Fibroblast of mammary gland (primary cell): Measurements from ENCODE around the gene ERBB3.

Source experiments
- DNase-seq: peaks from one replicate; pipeline ENCODE4 v3.0.0-alpha.2; 2010; ENCODE audit warnings: low read depth
- H3K4me3 ChIP-seq: 2 replicates; pipeline ENCODE4 v1.5.1; 2011; ENCODE audit warnings: low read depth, mild to moderate bottlenecking, low read length, moderate library complexity; ENCODE audit not compliant: control insufficient read depth
- TF ChIP-seq, protein P1 (sequence below): conservative IDR thresholded peaks from 2 replicates; pipeline ENCODE4 v1.5.1; 2011; ENCODE audit warnings: low read depth, low read length, inconsistent platforms; ENCODE audit not compliant: control insufficient read depth, insufficient read depth

Gene ERBB3

DNA sequence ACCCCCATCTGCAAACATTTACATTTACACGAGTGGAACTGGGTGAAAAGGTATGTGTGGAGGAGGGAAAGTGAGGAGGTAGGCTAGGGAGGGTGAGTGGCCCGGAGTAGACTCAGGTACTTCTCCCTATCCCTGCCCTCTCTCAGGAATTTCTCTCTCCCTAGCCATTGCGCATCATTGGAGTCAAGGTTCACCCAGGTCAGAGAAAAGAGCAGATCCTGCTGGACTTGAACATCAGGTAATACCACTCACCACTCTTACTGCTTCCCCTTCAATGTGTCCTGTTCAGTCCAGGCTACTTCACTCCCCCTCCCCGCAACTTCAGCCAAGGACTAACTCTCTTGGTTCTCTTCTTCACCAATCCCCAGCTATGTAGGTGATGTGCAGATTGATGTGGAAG, 50.9 kb downstream of the ERBB3 start:
- TF ChIP-seq, protein P1, sequence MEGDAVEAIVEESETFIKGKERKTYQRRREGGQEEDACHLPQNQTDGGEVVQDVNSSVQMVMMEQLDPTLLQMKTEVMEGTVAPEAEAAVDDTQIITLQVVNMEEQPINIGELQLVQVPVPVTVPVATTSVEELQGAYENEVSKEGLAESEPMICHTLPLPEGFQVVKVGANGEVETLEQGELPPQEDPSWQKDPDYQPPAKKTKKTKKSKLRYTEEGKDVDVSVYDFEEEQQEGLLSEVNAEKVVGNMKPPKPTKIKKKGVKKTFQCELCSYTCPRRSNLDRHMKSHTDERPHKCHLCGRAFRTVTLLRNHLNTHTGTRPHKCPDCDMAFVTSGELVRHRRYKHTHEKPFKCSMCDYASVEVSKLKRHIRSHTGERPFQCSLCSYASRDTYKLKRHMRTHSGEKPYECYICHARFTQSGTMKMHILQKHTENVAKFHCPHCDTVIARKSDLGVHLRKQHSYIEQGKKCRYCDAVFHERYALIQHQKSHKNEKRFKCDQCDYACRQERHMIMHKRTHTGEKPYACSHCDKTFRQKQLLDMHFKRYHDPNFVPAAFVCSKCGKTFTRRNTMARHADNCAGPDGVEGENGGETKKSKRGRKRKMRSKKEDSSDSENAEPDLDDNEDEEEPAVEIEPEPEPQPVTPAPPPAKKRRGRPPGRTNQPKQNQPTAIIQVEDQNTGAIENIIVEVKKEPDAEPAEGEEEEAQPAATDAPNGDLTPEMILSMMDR = no peak
- H3K4me3 ChIP-seq = no peak overlapping the region
- no peak for DNase-seq

DNA sequence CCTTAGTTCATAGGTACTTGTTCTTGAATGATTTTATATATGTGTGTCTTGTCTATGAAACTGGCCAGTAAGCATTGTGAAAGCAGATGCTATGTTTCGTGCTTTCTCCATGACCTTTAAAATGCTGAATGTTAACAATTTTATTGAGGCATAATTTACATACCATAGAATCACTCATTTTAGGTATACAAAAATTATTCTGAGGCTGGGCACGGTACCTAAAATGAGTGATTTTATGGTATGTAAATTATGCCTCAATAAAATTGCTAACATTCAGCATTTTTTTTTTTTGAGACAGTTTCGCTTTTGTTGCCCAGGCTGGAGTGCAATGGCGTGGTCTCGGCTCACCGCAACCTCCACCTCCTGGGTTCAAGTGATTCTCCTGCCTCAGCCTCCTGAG, 54.9 kb downstream of the ERBB3 start:
- H3K4me3 ChIP-seq = no peak overlapping the region
- TF ChIP-seq, protein P1 = no peak
- no peak for DNase-seq

DNA sequence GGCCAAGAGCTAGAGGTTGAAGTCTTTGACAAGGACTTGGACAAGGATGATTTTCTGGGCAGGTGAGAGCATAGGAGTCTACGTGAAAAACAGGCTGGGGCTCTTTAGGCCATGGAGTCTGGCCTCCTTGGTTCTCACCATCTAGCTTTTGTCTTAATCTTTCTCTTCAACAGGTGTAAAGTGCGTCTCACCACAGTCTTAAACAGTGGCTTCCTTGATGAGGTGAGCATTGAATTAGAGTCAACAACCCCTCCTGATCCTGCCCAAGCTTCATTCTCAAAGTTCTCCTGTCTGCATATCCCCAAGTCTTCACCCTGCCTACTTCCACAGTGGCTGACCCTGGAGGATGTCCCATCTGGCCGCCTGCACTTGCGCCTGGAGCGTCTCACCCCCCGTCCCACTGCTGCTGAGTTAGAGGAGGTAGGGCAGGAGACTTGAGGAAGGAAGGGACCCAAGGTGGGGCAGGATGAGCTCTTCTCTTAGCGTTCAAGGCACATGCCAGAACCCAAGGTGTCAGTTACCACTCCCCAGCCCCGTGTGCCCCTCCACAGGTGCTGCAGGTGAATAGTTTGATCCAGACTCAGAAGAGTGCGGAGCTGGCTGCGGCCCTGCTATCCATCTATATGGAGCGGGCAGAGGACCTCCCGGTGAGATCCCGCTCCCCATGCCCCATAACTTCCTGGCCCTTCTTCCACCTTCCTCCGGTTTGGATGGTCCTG, 58.0 kb downstream of the ERBB3 start:
- TF ChIP-seq, protein P1 = no peak
- no peak for DNase-seq
- no peak overlapping the region for H3K4me3 ChIP-seq

DNA sequence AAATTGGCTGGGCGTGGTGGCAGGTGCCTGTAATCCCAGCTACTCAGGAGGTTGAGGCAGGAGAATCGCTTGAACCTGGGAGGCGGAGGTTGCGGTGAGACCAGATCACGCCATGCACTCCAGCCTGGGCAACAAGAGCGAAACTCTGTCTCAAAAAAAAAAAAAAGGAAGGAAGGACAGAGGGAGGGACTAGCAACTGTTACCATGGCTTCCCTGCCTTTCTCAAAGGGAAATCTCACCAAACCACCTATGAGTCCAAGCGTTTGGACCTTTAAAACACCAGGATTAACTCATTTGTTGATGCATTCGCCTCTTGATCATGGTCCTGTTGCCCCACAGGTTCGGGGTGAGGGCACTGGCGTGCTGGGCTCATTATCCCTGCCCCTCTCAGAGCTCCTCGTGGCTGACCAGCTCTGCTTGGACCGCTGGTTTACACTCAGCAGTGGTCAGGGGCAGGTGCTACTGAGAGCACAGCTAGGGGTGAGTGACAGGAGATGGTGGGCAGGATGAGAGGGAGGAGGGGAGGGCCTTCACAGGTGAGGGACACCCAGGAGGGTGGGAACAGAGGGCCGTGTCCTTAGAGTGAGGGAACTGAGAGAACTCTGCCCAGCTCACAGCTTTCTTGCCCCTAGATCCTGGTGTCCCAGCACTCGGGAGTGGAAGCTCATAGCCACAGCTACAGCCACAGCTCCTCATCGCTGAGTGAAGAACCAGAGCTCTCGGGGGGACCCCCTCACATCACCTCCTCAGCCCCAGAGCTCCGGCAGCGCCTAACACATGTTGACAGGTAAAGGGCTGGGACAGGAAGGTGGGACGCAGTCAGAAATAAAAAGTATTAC, 62.2 kb downstream of the ERBB3 start:
- no peak for DNase-seq
- TF ChIP-seq, protein P1 = no peak
- no peak overlapping the region for H3K4me3 ChIP-seq

DNA sequence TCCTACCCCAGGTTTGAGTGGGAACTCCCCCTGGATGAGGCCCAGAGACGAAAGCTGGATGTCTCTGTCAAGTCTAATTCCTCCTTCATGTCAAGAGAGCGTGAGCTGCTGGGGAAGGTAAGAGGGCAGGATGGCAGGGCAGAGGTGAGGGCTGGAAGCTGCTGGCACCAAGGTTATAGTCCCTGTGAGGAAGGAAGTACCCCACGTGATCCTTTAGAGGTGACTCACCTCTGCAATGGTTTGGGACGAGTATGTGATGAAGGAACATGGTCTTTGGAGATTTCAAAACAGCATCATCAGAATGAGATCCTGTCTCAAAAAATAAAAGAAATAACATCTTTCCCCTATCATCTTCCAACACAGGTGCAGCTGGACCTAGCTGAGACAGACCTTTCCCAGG, 63.3 kb downstream of the ERBB3 start:
- TF ChIP-seq, protein P1 = no peak
- H3K4me3 ChIP-seq = no peak overlapping the region
- no peak for DNase-seq

DNA sequence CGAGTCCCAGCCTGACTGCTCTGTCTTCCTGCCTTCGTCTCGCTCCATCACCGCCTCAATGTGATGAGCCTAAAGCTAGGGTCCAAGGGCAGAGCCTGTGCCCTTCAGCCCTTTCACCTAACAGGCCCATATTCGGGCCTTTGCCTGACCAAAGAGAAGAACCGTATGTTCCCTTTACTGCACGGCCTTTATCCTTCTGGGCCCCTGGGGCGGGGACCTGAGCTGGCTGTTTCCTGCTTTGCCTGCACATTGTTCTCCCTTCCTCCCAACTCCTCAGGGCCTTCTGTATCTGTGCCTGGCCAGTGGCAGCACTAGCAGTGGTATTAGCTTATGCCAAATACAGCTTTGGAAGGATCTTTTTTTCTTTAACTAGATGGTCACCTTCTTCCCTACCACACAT, 63.9 kb downstream of the ERBB3 start:
- no peak for DNase-seq
- no peak overlapping the region for H3K4me3 ChIP-seq
- TF ChIP-seq, protein P1 = no peak
